ENCODE data around the gene ICAM2.
"Not testable (repeated sequence)": the region's sequence is repeated elsewhere in the genome, so short reads cannot be mapped to it uniquely, and the experiment has no call there.

The ICAM2 gene

DNA sequence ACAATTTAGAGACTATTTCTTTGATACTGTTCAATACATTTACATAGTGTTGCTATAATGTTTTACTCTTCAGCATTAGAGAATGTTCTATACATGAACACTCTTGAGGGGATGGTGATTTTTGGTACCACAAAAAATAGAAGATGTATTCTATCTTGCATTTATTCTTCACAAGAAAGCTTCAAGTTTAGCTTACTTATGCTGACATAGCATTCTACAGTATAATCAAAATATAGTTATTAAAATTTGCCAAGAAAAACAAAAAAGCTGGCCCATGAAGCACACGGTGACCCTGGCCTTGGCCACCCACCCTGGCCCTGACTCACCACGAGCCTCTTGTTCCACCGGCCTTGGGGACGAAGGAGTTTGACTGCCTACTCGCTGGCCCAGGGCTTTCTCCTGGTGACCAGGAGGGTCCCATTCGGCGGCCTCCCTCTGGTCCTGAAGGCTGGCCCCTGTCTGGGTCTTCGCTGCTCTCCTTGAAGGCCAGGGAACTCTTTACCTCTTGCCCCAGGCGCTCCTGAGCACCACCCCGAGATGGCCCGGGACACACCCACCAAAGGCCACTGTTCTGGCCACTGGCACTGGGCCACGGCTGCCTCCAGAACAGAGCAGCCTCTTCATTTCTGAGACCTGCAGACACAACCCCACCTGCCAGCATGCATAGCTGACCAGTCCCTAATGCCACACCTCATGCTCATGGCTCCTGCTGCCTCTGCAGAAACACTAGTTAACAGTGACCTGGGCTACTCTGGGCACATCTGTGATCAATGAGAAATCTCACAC is 22.5 kb upstream of the ICAM2 start:
- no peak for DNase-seq (ENCODE audit: low spot score)

GRCh38 chr17:64041912-64042311 is 21.5 kb upstream of the ICAM2 start:
- no peak for DNase-seq (ENCODE audit: low spot score)

- DNase-seq (ENCODE audit: low spot score) = no peak
These were observed 19.8 kb upstream of the ICAM2 start for GRCh38 chr17:64040206-64040605.

GRCh38 chr17:64039106-64039400 is 18.6 kb upstream of the ICAM2 start:
- no peak for DNase-seq (ENCODE audit: low spot score)

DNA sequence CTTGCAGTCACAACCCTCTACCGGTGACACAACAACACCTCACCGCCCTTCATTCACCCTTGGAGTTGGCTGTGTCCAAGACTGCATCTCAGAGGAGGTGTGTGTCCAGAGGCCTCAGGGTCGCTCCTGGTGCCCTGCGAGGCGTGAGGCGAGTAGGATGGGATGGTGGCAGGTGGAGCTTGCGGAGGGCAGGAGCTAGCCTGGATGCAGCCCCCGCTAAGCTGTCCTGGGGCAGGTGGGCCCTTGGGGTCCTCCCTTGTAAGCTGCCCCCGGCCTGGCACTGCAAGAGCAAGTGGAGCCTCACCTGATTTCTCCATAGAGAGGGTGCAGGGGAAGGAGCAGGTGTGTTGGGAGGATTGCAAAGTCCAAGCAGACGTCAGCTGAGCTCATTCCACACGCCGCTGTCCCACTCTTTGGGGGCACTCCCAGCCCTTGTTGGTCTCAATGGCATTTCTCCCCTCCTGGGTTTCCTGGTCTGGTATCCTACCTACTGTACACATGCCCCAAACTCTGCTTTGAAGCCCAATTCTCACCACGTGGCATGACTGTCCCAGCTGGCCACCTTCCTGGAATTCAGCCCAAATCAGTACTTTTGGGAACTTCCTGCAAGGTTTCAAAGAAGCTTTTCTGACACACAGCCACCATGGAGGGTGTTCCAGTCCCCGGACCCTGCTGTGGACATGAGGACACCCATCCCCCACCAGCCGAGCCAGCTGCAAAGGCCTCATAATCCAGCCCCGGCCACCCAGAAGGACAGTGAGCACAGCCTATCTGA is 18.1 kb upstream of the ICAM2 start:
- DNase-seq (ENCODE audit: low spot score) = no peak

DNA sequence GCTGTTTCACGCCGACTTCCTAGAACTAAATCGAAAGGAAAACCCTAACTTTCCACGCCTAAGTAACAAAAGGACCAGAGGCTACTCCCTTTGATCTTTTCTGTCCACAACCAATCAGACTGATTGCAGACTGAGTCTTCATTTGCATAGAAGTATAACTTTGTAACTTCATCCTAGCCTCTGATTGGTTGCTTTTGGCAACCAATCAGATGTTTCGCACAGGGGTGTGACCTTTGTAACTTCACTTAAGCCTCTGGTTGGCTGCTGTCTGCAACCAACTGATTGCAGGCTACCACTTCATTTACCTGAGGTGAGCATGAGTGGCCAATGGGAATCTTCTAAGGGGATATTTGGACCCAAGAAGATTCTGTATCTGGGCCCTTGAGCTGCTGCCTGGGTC is 17.4 kb upstream of the ICAM2 start:
- no peak for DNase-seq (ENCODE audit: low spot score)

- no peak for DNase-seq (ENCODE audit: low spot score)
These were observed 16.7 kb upstream of the ICAM2 start for GRCh38 chr17:64037180-64037579.

- no peak for DNase-seq (ENCODE audit: low spot score)
These were observed 15.9 kb upstream of the ICAM2 start for GRCh38 chr17:64036198-64036922.

GRCh38 chr17:64032081-64032480 is 11.6 kb upstream of the ICAM2 start:
- DNase-seq (ENCODE audit: low spot score) = no peak

DNA sequence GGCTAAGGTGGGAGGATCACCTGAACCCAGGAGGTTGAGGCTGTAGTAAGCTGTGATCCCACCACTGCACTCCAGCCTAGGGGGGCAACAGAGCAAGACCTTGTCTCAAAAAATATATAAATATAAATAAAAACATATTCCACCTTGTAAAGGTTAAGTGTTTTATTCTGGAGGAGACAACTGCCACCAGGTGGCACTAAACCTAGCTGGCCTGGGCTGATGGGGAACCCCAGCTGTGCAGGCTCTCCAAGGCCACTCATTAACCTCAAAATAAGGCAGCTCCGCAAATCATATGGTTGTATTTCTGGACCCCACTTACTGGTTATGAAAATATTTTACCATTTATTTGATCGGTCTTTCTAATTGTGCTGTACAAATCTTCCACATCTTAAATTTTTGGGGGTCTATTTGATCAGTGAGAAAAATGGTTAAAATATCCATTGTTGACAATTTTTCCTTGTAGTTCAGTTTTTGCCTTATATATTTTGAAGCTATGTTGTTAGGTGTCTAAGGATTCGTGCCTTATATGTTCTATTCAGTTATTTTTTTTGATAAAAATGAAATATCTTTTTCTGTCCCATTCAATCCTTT is 8.5 kb upstream of the ICAM2 start:
- DNase-seq (ENCODE audit: low spot score) = peak; percentile 82

DNA sequence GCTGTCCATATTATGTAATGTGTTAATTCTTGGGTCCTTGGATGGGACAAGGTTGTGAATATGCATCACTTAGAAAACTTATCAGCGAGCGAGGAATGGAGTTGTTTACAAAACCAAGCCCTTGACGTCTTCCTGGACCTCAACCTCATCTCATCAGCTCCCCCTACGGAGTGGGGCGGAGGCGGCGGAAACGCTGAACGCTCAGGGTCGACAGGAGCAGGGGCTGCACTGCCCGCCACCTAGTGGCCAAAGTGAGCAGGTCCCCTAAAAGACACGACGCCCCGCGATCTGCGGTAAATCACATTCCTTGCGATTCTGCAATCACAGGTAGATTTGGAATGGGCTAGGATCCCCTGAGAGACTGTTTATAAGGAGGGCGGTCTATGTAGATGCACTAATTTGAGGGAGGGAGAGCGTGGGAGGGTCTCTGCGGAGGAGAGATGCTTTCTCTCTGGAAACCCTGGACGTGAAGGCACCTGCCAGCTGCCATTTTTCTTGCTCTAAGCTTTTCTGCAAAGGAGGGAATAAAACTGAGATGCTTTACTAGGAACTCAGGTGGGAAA is 5.4 kb upstream of the ICAM2 start:
- DNase-seq (ENCODE audit: low spot score) = peak; percentile 91

DNA sequence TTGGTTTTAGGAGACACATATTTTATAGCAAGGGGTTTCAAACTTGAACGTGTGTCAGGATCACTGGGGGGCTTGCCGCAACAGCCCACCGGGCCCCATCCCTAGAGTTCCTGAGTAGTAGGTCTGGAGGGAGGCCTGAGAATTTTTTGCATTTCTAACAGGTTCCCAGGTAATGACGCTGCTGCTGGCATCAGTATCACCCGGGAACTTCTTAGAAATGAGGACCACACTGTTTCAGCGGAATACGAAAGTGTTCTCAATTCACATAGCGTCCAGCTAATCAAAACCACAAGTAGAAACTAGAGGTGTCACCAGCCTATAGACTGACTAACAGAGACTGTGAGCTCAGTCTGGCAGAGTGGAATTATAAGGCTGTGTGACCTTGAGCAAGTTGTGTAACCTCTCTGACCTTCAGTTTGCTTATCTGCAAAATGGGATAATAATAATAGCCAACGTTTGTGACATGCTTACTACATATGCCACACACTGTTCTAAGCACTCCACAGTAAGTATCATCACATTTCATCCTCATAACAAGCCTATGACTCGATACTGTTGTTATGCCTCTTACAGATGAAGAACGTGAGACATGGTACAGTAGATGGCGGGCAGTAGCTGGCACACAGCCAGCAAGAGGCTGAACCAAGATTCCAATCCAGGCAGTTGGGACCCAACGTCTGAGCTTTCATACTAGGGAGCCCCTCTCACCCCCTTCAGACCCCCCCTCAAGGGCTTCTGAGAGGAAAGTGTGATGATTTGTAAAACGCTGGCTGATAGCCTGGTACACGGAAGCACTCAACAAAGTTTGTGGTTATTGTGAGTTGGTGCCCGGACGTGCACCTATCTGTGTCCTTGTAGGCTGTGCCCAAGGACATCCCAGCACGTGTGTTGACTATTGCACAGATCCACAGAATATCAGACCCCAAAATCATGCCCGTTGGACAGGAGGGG is 4.6 kb upstream of the ICAM2 start:
- DNase-seq (ENCODE audit: low spot score) = peak; percentile 80

DNA sequence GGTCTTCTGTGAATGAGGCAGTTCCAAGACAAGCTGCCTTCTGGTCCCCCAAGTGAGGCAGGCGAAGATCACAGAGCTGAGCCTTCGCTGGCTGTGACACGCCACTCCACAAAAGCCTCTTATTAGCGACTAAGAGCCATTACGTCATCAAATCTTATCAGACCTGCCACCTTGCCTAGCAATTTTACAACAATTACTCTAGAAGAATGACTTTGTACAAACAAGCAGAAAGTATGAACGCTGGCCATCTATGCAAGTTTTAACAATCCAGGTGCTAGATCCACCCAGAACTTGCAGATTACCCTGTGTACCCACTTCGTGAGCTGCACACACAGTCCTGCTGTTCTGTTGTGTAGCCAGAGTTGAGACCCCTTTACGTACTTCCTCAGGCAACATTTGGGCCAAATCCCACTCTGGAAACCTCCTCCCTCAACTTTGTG is 3.8 kb upstream of the ICAM2 start:
- no peak for DNase-seq (ENCODE audit: low spot score)

DNA sequence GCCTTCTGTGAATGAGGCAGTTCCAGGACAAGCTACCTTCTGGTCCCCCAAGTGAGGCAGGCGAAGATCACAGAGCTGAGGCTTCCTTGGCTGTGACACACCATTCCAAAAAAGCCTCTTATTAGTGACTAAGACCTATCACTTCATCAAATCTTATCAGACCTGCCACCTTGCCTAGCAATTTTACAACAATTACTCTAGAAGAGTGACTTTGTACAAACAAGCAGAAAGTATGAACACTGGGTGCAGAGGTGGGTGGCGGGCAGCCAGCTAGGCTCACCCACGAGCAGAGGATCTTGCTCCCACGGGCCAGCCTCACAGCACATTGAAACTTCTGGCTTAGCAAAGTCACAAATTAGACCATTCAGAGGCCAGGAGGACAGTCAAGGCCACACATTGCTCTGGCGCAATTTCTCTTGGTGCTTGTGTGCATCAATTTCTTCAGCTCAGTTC is 2.2 kb upstream of the ICAM2 start:
- DNase-seq (ENCODE audit: low spot score) = peak; percentile 62

DNA sequence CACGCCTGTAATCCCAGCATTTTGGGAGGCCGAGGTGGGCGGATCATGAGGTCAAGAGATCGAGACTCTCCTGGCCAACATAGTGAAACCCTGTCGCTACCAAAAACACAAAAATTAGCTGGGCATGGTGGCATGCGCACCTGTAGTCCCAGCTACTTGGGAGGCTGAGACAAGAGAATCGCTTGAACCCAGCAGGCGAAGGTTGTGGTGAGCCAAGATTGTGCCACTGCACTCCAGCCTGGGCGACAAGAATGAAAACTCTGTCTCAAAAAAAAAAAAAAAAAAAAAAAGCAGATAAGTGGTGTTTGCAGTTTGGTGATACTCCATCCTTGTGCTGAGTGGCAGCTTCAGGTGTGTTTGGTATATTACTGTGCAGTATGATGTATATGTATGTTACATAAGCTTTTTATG is 877 bp downstream of the ICAM2 start:
- not testable (repeated sequence) for DNase-seq (ENCODE audit: low spot score)

DNA sequence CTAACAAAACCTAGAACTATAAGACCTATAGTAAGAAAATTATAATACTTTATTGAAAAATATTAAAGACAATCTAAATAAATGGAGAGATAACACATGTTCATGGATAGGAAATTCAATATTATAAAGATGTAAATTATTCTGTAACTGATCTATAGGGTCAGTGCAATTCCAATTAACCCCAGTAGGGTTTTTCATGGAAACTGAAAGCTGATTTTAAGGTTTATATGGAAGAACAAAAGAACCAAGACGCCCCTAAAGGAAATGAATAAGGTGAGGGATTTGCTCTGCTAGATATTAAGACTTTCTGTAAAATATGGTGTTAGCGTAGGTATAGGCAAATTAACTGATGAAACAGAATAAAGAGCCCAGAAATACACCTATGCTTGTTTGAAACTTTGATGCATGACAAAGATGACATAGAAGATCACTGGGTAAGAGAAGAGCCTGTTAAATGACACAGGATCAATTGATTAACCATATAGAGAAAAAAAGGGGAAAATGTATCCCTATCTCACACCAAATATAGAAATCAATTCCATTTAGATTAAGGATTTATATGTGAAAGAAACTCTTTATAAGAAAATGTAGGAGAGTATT is 3.0 kb downstream of the ICAM2 start:
- no peak for DNase-seq (ENCODE audit: low spot score)

DNA sequence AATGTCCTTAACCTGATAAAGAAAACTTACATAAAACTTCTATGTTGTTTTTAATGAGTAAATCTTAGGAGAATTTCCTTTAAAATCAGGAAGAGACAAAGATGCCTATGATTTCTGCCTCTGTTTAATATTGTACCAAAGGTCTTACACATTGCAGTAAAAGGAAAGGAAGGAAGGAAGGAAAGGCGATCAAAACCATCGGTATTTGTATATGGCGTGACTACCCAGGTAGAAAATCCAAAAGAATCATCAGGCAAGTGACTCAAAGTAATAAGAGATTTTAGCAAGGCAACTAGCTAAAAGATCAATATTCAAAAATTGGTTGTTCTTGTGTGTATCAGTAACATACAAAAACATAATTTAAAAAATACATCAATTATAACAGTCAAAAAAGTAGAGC is 3.5 kb downstream of the ICAM2 start:
- no peak for DNase-seq (ENCODE audit: low spot score)

DNA sequence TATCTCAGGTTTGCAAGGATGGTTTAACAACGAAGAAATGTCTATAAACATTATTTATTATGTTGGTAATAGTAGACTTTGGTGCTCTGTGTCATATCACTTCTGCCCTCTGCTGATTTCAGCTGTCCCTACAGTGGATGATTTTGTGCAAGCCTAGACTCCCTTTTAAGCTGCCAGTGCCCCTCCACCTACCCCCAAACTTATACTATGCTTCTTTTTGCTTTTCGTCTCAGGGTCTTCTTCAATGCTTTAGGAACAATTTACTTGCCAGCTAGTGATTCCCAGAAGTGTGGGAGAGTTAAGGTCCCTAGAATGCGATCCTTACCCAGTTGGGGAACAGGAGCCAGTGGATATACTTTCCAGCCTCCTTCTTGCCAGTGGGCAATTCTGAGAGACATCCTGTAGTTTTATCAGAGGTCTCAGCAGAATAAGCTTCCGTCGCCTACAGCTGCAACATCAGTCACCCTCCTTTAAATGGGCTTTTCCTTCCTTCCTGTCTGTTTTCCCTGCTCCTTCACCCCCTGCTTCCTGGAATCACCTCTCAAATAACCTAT is 4.1 kb downstream of the ICAM2 start:
- no peak for DNase-seq (ENCODE audit: low spot score)

GRCh38 chr17:64015447-64015846 is 5.0 kb downstream of the ICAM2 start:
- DNase-seq (ENCODE audit: low spot score) = no peak

Data from CD4-positive, alpha-beta T cell treated with Interleukin-15 for 4 hours (primary cell).